ENCODE results near the gene DUSP22.

The DUSP22 gene

DNA sequence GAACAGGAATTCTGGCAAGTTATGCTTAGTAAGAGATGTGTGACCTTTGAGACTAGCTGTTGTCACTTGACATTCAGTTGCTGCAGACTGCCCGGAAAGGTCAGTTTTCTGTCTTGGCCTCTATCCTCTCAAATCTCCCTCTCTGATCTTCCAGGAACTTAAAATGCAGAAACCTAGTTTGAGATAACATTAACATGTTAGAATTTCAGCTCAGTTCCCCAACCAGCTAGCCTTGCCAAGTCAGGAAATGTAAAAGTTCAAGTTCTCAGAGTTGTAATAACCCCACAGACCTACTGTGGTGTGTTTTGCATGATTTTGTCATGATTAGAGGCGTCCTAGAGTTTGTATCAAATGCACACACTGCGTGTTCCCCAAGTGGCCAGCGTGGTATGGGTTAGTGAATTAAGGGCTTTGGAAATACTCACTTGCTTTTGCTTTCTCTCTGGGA is 46.6 kb downstream of the DUSP22 start:
- no peak for DNase-seq (ENCODE audit: low read depth in 2 of 2)

DNA sequence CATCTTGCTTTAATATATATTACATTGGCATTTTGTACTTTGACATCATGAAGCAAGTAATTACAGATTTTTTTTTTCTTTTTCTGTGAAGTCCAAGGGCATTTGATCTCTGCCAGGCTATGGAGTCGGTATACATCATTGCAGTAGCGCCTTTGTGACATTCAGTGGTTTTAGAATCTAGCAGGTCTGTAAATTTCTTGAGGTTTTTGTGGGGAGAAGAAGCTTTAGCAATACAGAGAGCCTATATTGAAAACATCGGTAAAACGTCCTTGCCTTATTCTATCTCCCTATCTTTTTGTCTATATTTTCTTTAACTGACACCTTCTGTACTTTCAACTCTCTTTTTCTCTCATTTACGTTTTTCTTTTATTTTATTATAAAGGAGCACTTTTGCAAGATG is 47.2 kb downstream of the DUSP22 start:
- no peak for DNase-seq (ENCODE audit: low read depth in 2 of 2)

GRCh38 chr6:340186-340955 is 48.1 kb downstream of the DUSP22 start:
- DNase-seq (ENCODE audit: low read depth in 2 of 2) = no peak

- DNase-seq (ENCODE audit: low read depth in 2 of 2) = no peak
Observed at GRCh38 chr6:340991-341827, 48.9 kb downstream of the DUSP22 start.

DNA sequence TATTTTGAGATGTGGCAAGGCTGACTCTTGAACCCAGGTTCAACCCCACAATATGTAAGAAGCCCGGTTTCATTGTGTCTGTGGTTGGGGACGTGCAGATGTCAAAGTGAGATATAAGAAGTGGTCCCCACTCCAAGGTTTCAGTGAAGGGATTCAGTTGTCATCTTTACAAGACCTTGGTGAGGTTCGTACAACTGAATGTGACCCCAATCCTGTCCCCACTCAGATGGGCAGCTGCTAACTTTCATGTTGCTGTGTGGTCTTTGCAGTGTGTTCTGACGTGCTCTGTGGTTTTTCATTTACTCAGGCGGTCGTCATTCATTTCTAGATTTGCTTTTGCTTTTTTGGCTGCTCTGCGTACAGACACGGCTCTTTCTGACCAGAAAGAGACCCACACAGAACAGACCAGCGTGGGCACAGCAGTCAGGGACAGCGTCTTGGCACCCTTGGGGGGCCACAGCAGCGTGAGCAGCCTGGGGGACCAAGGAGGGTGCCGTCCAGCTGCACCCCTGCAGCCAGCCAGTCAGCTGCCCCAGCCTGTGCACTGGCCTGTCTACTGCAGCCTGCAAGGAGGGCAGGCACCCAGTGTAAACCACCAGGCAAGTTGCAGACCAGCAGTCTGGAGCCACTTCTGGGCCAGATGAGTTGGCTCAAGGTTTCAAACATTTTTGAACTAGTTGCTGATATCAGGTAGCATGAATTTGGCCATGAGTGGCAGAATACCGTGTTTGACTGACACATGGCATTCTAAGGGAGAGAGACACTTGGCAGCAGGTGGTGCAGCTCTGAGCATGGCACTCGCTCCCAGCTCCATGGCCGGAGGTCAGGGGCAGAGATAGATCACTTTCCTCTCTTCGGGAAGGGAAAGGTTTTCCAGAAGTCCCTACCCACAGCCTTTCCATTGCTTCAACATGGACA is 49.9 kb downstream of the DUSP22 start:
- DNase-seq (ENCODE audit: low read depth in 2 of 2) = no peak

GRCh38 chr6:342832-343179 is 50.5 kb downstream of the DUSP22 start:
- DNase-seq (ENCODE audit: low read depth in 2 of 2) = no peak

DNA sequence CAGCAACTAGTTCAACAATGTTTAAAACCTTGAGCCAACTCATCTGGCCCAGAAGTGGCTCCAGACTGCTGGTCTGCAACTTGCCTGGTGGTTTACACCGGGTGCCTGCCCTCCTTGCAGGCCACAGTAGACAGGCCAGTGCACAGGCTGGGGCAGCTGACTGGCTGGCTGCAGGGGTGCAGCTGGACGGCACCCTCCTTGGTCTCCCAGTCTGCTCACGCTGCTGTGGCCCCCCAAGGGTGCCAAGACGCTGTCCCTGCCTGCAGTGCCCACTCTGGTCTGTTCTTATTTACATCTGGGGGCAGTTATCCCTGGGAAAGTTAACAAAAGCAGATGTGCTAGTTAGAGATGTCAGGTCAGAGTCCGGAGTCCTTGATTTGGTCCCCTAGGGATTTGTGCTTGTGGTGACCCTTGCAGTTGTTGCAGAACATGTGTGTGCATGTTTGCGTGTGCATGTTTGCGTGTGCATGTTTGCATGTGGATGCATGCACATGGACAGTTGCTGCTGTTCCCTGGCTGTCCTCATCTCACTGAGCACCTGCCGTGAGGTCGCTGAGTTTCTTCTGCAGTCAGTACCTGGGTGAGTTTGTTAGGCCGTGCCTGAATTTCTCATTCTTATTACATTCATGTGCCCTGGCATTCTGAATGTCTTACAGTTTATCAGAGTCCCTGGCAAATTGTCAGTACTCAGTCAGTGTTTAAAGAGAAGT is 51.1 kb downstream of the DUSP22 start:
- no peak for DNase-seq (ENCODE audit: low read depth in 2 of 2)

DNA sequence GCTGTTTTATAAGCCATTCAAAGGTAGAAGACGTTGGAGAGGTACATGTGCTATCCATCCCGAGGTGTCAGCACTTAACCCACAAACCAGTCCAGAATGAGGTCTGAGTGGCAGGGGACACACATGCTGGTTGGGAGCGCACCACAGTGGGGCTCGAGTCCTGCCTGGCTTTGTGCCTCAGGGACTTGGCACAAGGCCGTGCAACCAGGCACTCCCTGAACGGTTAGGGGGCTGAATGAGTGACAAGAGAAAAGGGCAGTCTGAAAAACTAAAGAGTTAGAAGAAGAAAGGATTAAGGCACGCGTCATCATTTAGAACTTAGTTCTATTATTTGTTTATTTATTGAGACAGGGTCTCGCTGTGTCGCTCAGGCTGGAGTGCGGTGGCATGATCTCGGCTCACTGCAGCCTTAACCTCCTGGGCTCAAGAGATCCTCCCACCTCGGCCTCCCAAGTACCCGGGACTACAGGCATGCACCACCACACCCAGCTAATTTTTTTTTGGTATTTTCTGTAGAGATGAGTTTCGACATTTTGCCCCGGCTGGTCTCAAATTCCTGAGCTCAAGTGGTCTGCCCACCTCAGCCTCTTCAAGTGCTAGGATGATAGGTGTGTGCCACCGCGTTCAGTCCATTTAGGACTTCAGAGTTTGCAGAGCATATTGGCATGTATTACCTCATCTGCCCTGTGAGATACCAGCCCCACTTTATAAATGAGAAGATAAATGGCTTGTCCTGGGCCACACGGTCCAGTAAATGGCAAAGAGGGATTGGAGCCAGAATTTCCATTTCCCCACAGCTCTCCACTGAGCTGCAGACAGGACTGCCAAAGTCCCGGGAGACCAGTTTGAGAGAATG is 51.9 kb downstream of the DUSP22 start:
- DNase-seq (ENCODE audit: low read depth in 2 of 2) = no peak

DNA sequence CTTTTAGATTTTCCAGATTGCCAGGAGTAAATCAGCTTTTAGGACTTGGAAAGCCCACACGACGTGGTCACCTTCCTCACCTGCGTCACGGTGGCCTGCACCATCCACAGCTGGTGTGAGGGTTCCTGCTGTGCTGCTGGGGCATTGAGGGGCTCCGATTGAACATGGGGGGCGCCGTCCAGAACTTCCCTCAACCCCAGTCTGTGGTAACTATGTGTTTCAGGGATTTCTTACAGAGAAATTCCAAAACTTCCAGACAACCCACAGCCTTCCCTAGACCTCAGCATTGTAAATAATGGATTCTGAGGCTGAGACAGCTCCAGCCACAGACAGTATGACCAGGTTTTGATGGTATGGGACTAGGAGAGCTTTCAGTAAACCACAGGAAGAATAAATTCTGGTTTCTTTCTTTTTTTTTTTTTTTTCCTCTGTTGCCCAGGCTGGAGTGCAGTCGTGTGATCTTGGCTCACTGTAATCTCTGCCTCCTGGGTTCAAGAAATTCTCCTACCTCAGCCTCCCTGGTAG is 52.6 kb downstream of the DUSP22 start:
- no peak for DNase-seq (ENCODE audit: low read depth in 2 of 2)

DNA sequence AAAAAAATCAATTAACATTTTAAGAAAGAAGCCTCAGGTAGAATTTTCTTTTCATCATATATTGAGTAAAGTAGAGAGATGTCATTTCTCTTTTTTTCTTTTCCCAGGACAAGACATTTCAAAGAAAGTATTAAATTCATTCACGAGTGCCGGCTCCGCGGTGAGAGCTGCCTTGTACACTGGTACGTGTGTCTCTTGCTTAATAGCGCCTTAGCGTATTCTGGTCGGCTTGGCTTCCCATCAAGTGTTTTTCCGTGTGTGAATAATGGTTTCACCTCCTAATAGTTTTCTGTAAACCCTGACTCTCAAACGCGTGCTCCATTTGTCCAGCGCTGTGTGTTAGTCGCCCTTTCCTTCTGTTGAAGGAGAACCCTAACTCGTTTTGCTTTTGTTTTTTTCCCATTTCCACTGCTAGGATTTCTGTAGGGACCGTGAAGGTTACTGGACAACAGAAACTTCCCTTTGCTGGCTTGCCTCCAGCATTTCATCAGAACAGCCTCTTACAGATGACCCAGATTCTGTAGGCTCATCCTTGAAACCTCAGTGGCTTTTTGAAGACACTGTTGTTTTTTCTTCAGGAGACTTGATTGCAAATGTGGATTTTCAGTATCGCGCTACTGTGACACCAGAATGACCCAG is 53.6 kb downstream of the DUSP22 start:
- DNase-seq (ENCODE audit: low read depth in 2 of 2) = no peak

DNA sequence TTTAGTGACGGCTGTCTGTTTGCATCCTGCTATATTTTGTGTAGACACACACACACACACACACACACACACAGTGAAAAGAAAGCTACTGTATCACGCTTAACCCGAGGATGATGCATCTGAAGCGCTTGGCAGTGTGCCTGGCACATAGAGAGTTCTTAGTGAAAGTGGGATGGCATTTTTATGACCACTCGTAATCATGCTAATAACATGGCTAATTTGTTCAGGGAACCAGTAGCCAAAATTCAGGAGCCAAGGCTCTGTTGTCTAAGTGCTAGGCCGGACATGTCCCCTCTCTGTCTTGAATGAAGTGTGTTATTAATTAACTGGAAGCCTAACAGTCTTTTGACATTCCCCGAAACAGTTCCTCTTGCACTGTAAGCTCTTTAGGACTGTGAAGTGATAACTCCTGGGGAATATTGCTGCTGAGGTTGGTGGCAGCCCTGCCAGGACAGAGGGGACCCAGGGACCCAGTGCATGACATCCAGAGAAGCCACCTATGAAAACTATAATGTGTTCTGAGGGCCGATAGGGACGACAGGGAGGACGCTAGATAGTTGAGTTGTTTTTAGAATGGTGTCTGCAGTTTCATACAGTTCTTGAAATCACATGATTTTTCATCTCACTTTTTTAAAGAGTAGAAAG is 54.2 kb downstream of the DUSP22 start:
- no peak for DNase-seq (ENCODE audit: low read depth in 2 of 2)

DNA sequence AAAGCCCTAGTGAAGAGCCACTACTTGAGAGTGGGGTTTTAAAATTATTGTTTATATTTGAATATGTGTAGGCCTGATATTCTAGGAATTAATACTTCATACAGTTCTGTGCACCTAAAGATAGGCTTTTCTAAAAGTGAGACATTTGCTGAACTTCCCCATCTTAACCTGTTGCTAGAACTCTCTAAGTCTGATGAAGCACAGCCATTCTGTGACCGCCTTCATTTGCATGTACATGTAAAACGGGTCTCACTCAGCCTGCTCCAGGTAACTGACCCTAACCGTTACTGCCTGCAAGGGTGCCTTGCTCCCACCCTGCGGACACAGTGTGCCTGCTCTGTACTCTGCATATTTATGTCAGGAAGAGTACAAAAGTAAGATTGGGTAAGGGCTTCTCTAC is 54.9 kb downstream of the DUSP22 start:
- DNase-seq (ENCODE audit: low read depth in 2 of 2) = no peak

DNA sequence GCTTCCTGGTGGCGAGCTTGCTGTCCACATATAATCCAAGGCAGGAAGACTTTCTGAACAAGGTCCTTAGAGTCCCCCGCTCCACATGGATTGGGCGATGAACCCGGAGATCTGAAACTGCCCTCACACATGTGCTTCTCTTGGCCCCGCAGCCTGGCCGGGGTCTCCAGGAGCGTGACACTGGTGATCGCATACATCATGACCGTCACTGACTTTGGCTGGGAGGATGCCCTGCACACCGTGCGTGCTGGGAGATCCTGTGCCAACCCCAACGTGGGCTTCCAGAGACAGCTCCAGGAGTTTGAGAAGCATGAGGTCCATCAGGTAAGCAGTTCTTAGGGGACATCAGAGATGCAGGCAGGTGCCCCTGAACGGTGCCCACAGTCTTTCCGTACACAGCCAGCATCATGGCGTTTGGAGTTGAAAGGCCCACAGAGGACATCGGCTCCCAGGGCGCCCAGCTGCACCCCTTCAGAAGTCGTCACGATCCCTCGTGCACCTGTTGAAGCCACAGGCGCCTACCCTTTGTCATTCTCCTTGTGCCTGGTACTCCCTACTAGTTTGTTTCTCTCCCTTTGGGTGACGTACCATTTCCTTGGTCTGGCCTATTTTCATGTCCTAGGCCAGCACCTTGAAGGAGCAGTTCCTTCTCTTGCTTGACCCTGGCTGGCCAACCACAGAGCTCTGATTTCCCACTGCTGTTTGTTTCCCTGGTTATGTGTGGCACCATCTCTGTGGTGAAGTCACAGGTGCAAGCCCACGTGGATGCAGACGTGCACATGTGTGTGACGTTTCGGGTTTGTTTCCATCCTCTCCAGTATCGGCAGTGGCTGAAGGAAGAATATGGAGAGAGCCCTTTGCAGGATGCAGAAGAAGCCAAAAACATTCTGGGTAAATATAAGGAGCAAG is 55.9 kb downstream of the DUSP22 start:
- no peak for DNase-seq (ENCODE audit: low read depth in 2 of 2)

DNA sequence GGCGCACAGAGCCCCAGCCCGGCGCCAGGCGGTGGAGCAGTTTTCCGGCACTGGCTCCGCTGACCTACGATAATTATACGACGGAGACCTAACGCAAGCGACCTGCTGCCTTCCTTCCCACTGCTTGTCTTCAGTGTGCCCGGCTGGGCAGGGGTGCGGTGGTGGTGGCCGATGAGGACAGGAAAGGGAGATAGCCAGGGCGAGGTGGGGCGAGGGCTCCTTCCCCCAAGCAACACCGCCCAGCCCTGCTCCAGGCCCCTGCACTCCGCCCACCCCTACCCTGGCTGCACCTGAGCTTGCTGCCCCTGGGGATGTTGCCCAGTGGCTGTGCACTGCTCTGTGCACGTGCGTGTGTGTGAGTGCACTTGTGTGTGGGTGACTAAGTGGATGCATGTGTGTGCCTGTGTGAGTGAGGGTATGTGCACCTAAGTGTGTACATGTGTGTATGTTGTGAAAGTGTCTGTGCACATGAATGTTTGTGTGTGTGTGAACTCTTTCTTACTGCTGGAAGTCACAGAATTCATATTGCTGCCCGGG is 56.6 kb downstream of the DUSP22 start:
- DNase-seq (ENCODE audit: low read depth in 2 of 2) = no peak

DNA sequence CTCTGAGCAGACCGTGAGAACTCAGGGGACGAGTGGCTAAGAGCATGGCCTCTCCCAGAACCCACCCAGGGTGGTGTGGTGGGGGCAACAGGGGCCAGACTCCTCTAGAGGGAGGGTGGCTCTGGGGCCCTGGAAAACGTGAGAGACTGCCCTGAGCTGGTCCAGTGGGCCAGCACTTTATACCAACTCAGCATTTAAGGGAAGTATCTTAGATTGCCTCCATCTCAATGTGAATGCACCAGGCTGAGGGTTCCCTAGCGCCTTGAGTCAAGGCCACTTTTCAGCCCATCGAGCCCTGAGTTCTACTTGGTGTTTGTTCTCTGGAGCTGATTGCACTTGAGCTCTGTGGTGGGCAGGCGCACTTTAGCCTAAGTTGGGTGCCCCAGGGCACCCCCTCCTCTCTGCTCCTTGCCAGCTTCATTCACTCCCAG is 57.2 kb downstream of the DUSP22 start:
- no peak for DNase-seq (ENCODE audit: low read depth in 2 of 2)

GRCh38 chr6:350371-350770 is 58.1 kb downstream of the DUSP22 start:
- no peak for DNase-seq (ENCODE audit: low read depth in 2 of 2)

GRCh38 chr6:351011-351866 is 59.0 kb downstream of the DUSP22 start:
- no peak for DNase-seq (ENCODE audit: low read depth in 2 of 2)

Data from stimulated activated CD8-positive, alpha-beta memory T cell treated with anti-CD3 and anti-CD28 coated beads, Interleukin-7, amount 100 ng/mL, for 1 hour (primary cell).